ENCODE data around the gene ACOXL. TPM values are rescaled to one million over a fixed set of nuclear protein-coding genes. Genes with fewer than 3 reads are reported as not detected.

The ACOXL gene
- total and polyA plus RNA-seq, 9 donors: 0.17 to 0.31 (median 0.23) TPM; not detected in 4

GRCh38 chr2:111156529-111156928, 424.2 kb downstream of the ACOXL start:
- 90 to 91% (median 90%) methylated on average over 8 of the region's 8 CpGs for WGBS, 3 donors
- H3K9me3 ChIP-seq: no peaks in the 10 kb centered on the region
- no peaks in the 10 kb centered on the region for H3K27me3 ChIP-seq
- TF ChIP-seq EP300 (IDR thresholded peaks at IDR 0.05) (no peak), CTCF (IDR thresholded peaks at IDR 0.05) (no peak), POLR2A (IDR thresholded peaks at IDR 0.05) (no peak)
- no peak overlapping the region for H3K4me3 ChIP-seq
- H3K27ac ChIP-seq: no peak overlapping the region
- H3K36me3 ChIP-seq: no peaks in the 10 kb centered on the region
- H3K4me1 ChIP-seq (ENCODE audit: insufficient read depth): no peaks in the 10 kb centered on the region
- intact Hi-C loops (cut with DNase I): no loop called here
- DNase-seq: no peak

GRCh38 chr2:111157071-111157661, 424.8 kb downstream of the ACOXL start:
- 75 to 77% (median 76%) methylated on average over 5 of the region's 5 CpGs for WGBS, 3 donors
- Histone ChIP-seq H3K27ac (no peak overlapping the region), H3K9me3 (no peaks in the 10 kb centered on the region), H3K4me3 (no peak overlapping the region), H3K36me3 (no peaks in the 10 kb centered on the region), H3K27me3 (no peaks in the 10 kb centered on the region), H3K4me1 (ENCODE audit: insufficient read depth) (no peaks in the 10 kb centered on the region)
- TF ChIP-seq EP300 (IDR thresholded peaks at IDR 0.05): no peak
- TF ChIP-seq POLR2A (IDR thresholded peaks at IDR 0.05): no peak
- TF ChIP-seq CTCF (IDR thresholded peaks at IDR 0.05): no peak
- no peak for DNase-seq
- intact Hi-C loops (cut with DNase I): no loop called here

GRCh38 chr2:111157798-111158197, 425.4 kb downstream of the ACOXL start:
- intact Hi-C loops (cut with DNase I): no loop called here
- TF ChIP-seq EP300 (IDR thresholded peaks at IDR 0.05): no peak
- no peak for TF ChIP-seq POLR2A (IDR thresholded peaks at IDR 0.05)
- TF ChIP-seq CTCF (IDR thresholded peaks at IDR 0.05): no peak

GRCh38 chr2:111159641-111160040, 427.3 kb downstream of the ACOXL start:
- Histone ChIP-seq H3K4me1 (ENCODE audit: insufficient read depth) (no peaks in the 10 kb centered on the region), H3K9me3 (no peaks in the 10 kb centered on the region), H3K27ac (no peak overlapping the region), H3K27me3 (no peaks in the 10 kb centered on the region), H3K36me3 (no peaks in the 10 kb centered on the region), H3K4me3 (no peak overlapping the region)
- intact Hi-C loops (cut with DNase I): no loop called here
- no peak for TF ChIP-seq EP300 (IDR thresholded peaks at IDR 0.05)
- 94 to 95% (median 94%) methylated on average over 5 of the region's 5 CpGs for WGBS, 3 donors
- DNase-seq: no peak

More at GRCh38 chr2:111157798-111158197, 425.4 kb downstream of the ACOXL start:
- 84 to 86% (median 84%) methylated on average over 2 of the region's 2 CpGs for WGBS, 3 donors
- H3K4me1 ChIP-seq (ENCODE audit: insufficient read depth): no peaks in the 10 kb centered on the region
- H3K27ac ChIP-seq: no peak overlapping the region
- H3K27me3 ChIP-seq: no peaks in the 10 kb centered on the region
- no peak overlapping the region for H3K4me3 ChIP-seq
- no peak for DNase-seq
- no peaks in the 10 kb centered on the region for H3K36me3 ChIP-seq
- H3K9me3 ChIP-seq: no peaks in the 10 kb centered on the region

GRCh38 chr2:111160758-111161157, 428.4 kb downstream of the ACOXL start:
- H3K36me3 ChIP-seq: no peaks in the 10 kb centered on the region
- no peak overlapping the region for H3K4me3 ChIP-seq
- H3K27ac ChIP-seq: no peak overlapping the region
- H3K9me3 ChIP-seq: no peaks in the 10 kb centered on the region
- no peak for DNase-seq
- TF ChIP-seq POLR2A (IDR thresholded peaks at IDR 0.05): no peak
- TF ChIP-seq EP300 (IDR thresholded peaks at IDR 0.05): no peak
- no peak for TF ChIP-seq CTCF (IDR thresholded peaks at IDR 0.05)
- no peaks in the 10 kb centered on the region for H3K27me3 ChIP-seq
- H3K4me1 ChIP-seq (ENCODE audit: insufficient read depth): no peaks in the 10 kb centered on the region
- WGBS, 3 donors: 75 to 87% (median 87%) methylated on average over 3 of the region's 3 CpGs
- intact Hi-C loops (cut with DNase I): no loop called here

All from ovary (tissue), 9 donors.